Stimulated activated CD4-positive, alpha-beta T cell treated with anti-CD3 and anti-CD28 coated beads, TNF-alpha, amount 100 ng/mL, for 4 hours (primary cell): ENCODE results near the gene HTD2.

ENCODE experiments used
- DNase-seq, 3 experiments: peaks; one replicate each; pipeline ENCODE4 v3.0.0-alpha.2; 2020; ENCODE audit warnings: low read depth in 3 of 3

The HTD2 gene

DNA sequence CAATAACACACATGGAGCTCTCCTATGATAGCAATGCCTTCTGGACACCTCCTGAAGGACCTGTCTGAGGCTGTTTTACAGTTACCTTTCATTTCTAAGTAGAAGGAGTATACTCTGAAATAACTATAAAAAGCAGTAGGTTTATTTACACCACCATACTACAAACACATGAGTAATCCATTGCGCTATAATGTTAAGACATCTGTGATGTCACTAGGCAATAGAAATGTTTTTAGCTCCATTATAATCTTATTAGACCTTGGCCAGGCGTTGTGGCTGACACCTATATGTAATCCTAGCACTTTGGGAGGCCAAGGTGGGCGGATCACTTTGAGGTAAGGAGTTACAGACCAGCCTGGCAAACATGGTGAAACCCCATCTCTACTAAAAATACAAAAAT, 51.1 kb downstream of the HTD2 start:
- no peak for DNase-seq

DNA sequence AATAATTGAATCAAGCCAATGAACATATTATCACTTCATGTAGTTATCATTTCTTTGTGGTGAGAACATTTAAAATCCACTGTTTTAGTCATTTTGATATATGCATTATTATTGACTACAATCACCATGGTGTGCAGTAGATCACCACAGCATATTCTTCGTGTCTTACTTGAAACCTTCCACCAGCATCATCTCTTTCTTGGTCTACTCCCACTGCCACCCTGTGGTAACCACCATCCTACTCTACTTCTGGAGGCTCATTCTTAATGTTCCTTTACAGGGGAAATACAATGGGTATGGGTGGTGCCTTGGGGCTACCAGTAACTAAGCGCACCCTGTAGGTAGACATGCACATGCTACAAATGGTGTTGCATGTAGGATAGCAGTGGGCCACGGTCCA, 51.8 kb downstream of the HTD2 start:
- DNase-seq: no peak

DNA sequence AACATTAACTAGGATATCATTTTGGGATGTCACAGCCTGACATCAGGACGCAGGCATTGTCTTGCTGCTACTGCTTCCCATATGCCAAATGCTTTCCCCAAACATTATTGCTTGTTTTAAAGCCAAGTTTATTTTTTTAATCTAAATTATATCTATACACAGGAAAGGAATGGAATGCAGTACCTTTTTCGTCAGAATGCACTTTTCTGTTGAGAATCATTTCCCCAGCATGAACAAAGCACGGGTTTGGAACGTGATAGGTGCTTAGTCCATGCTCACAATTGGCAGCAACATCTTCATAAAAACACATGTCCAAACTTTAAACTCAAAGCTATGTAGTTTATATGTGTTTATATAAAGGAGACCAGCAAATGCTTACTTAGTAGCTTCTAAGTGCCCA, 52.5 kb downstream of the HTD2 start:
- DNase-seq: no peak

DNA sequence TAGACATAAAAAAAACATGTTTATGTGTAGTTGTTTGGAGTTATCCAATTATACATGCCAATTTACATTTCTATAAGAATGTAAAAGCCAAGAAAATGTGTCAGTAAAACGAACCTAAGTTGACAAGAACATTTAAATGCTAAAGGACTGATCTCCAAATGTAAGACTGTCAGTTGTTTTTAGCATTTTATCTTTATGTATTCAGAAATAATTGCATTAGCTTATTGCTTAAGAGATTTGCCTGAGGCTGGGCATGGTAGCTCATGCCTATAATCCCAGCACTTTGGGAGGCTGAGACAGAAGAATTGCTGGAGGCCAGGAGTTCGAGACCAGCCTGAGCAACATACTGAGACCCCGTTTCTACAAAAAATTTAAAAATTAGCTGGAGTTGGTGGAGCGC, 53.3 kb downstream of the HTD2 start:
- DNase-seq: no peak

DNA sequence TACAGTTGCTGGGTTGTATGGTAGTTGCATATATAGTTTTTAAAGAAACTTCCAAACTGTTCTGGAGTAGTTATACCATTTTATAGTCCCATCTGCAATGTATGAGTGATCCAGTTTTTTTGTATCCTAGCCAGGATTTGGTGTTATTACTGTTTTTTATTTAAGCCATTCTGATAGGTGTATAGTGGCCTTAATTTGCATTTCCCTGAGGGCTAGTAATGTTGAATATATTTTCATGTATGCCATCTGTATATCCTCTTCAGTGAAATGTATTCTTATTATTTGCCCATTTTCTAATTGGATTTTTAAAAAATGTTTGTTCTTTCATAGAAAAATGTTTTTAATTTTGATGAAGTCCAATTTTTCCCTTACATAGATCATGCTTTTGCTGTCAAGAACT, 55.5 kb downstream of the HTD2 start:
- no peak for DNase-seq

DNA sequence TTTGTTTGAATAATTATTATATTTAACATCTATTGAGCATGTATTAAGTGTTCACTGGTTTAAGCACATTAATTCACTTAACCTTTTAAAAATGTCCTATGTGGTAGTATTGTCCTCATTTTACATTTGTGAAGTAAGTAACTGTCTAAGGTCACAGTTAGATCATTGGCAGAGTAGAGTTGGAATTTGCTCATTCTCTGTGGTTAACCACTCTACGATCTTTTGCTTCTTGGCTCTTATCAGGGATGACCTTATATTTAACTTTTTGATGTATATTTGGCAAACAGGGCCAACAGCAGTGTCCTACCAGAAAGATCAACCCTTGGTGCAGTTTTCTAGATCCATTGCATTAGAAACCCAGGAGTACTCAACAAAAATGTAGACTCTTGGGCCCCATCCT, 60.4 kb downstream of the HTD2 start:
- DNase-seq: no peak

DNA sequence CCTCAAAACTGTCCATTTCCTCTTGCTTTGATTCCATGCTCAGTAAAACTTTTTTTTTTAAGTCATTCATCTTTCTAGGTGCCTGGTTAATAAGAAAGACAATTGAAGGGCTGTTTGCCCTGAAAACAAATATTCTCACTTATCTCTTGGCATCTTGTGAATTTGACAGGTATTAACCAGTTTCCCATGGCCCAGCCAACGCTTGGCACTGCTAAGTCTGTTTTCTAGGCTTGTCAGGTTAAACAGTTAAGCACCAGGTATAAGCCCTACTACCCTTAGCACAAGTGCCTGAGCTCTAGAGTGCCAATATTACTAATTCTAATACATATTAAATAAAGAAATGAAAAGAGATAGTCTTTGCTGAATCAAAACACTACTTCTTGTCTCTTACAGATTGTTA, 62.7 kb downstream of the HTD2 start:
- no peak for DNase-seq
